ENCODE data around the gene FAM184A. TPM values are rescaled to one million over a fixed set of nuclear protein-coding genes. Genes with fewer than 3 reads are reported as not detected.
"Not testable (repeated sequence)": the region's sequence is repeated elsewhere in the genome, so short reads cannot be mapped to it uniquely, and the experiment has no call there.

FAM184A gene
- total RNA-seq, 1 experiment from 2014 or later: 8.7 TPM

DNA sequence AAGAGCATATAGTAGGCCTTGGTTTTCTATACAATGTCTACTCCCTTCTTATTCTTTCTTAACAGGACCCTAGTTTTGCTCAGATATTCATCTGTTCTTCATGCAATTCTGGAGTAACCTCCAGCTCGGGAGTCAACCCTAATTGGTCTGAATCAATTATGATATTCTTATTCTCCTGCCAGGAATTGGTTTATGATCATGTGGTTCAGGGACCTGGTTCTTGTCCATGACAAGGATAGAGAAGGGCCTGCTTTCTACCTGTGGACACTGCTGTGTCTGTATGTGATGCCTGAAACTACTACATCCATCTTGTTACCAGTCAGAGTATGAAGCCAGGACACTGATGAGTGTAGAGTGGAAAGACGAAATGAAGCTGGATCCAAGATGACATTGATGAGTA, 24.4 kb upstream of the FAM184A start:
- TF ChIP-seq, protein P1, sequence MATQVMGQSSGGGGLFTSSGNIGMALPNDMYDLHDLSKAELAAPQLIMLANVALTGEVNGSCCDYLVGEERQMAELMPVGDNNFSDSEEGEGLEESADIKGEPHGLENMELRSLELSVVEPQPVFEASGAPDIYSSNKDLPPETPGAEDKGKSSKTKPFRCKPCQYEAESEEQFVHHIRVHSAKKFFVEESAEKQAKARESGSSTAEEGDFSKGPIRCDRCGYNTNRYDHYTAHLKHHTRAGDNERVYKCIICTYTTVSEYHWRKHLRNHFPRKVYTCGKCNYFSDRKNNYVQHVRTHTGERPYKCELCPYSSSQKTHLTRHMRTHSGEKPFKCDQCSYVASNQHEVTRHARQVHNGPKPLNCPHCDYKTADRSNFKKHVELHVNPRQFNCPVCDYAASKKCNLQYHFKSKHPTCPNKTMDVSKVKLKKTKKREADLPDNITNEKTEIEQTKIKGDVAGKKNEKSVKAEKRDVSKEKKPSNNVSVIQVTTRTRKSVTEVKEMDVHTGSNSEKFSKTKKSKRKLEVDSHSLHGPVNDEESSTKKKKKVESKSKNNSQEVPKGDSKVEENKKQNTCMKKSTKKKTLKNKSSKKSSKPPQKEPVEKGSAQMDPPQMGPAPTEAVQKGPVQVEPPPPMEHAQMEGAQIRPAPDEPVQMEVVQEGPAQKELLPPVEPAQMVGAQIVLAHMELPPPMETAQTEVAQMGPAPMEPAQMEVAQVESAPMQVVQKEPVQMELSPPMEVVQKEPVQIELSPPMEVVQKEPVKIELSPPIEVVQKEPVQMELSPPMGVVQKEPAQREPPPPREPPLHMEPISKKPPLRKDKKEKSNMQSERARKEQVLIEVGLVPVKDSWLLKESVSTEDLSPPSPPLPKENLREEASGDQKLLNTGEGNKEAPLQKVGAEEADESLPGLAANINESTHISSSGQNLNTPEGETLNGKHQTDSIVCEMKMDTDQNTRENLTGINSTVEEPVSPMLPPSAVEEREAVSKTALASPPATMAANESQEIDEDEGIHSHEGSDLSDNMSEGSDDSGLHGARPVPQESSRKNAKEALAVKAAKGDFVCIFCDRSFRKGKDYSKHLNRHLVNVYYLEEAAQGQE (IDR thresholded peaks at IDR 0.05; ENCODE audit: insufficient read depth in 1 of 2, low read depth in 2 of 2, low read length in 1 of 2): no peak
- TF ChIP-seq POLR2AphosphoS5 (IDR thresholded peaks at IDR 0.05; ENCODE audit: low read depth, low read length) (no peak), SIN3A (IDR thresholded peaks at IDR 0.05; ENCODE audit: borderline replicate concordance, insufficient read depth, low read depth, low read length) (no peak), TCF7L2 (IDR thresholded peaks at IDR 0.05; ENCODE audit: low read depth, low read length) (no peak)
- TF ChIP-seq, protein P2, sequence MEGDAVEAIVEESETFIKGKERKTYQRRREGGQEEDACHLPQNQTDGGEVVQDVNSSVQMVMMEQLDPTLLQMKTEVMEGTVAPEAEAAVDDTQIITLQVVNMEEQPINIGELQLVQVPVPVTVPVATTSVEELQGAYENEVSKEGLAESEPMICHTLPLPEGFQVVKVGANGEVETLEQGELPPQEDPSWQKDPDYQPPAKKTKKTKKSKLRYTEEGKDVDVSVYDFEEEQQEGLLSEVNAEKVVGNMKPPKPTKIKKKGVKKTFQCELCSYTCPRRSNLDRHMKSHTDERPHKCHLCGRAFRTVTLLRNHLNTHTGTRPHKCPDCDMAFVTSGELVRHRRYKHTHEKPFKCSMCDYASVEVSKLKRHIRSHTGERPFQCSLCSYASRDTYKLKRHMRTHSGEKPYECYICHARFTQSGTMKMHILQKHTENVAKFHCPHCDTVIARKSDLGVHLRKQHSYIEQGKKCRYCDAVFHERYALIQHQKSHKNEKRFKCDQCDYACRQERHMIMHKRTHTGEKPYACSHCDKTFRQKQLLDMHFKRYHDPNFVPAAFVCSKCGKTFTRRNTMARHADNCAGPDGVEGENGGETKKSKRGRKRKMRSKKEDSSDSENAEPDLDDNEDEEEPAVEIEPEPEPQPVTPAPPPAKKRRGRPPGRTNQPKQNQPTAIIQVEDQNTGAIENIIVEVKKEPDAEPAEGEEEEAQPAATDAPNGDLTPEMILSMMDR (IDR thresholded peaks at IDR 0.05): no peak
- POLR2A ChIA-PET: interaction anchor here (0.7 kb wide), 1 partner anchor 314 kb away, joined by 13 read pairs; no protein-coding TSS in a partner anchor
- CTCF ChIA-PET: no interaction called here

DNA sequence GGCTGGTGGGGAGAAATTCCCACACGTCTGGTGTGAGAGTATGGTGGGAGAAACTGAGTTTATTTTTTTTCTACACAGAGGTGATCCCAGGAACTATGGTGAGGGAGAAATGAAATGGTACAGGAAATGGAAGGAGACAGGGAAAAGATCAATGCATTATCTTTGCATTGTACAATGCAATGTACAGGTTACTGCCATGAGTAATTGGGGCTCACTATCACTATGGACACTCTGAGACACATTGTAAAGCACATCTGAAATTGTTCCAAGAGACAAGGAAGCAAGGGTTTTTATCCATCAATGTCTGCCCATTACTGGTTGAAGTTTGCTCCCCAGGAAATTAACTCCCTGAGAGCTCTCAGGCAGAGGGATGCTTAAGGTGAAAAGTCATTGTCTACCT, 21.7 kb upstream of the FAM184A start:
- Histone ChIP-seq H3K36me3 (ENCODE audit: control insufficient read depth, insufficient read depth, low read length) (no peaks in the 10 kb centered on the region), H3K4me3 (ENCODE audit: low read depth in 2 of 2, low read length in 2 of 2) (no peak overlapping the region), H3K27me3 (ENCODE audit: control insufficient read depth, insufficient read depth, low read length) (no peaks in the 10 kb centered on the region), H3K27ac (ENCODE audit: low read length) (no peak overlapping the region), H3K9me3 (ENCODE audit: control insufficient read depth, insufficient read depth, low read depth, low read length) (no peaks in the 10 kb centered on the region), H3K4me1 (ENCODE audit: control insufficient read depth, insufficient read depth, low read length) (no peaks in the 10 kb centered on the region)
- POLR2A ChIA-PET: no interaction called here
- TF ChIP-seq, protein P1 (IDR thresholded peaks at IDR 0.05; ENCODE audit: insufficient read depth in 1 of 2, low read depth in 2 of 2, low read length in 1 of 2): no peak
- no peak for TF ChIP-seq TCF7L2 (IDR thresholded peaks at IDR 0.05; ENCODE audit: low read depth, low read length)
- TF ChIP-seq, protein P2 (IDR thresholded peaks at IDR 0.05): no peak
- no peak for TF ChIP-seq SIN3A (IDR thresholded peaks at IDR 0.05; ENCODE audit: borderline replicate concordance, insufficient read depth, low read depth, low read length)
- TF ChIP-seq POLR2AphosphoS5 (IDR thresholded peaks at IDR 0.05; ENCODE audit: low read depth, low read length): no peak
- intact Hi-C loops (cut with micrococcal nuclease; ENCODE audit: unreplicated experiment): no loop called here
- no peak for DNase-seq (ENCODE audit: low read depth, low spot score)
- no TSS peak for BruUV-seq (replicated peaks)
- no peak for ATAC-seq
- CTCF ChIA-PET: no interaction called here
- in situ Hi-C loops (cut with HindIII; ENCODE audit: low pct_unique_long_range_greater_than_20kb, low sequenced_read_pairs): no loop called here

More for the DNA sequence above, 24.4 kb upstream of the FAM184A start:
- DNase-seq (ENCODE audit: low read depth, low spot score) (no peak), ATAC-seq (no peak)
- H3K4me1 ChIP-seq (ENCODE audit: control insufficient read depth, insufficient read depth, low read length): no peaks in the 10 kb centered on the region
- H3K4me3 ChIP-seq (ENCODE audit: low read depth in 2 of 2, low read length in 2 of 2): no peak overlapping the region
- no peaks in the 10 kb centered on the region for H3K9me3 ChIP-seq (ENCODE audit: control insufficient read depth, insufficient read depth, low read depth, low read length)
- intact Hi-C loops (cut with micrococcal nuclease; ENCODE audit: unreplicated experiment) (no loop called here), in situ Hi-C loops (cut with HindIII; ENCODE audit: low pct_unique_long_range_greater_than_20kb, low sequenced_read_pairs) (no loop called here)
- BruUV-seq (replicated peaks): no TSS peak
- H3K36me3 ChIP-seq (ENCODE audit: control insufficient read depth, insufficient read depth, low read length): no peaks in the 10 kb centered on the region
- no peaks in the 10 kb centered on the region for H3K27me3 ChIP-seq (ENCODE audit: control insufficient read depth, insufficient read depth, low read length)
- H3K27ac ChIP-seq (ENCODE audit: low read length): no peak overlapping the region

DNA sequence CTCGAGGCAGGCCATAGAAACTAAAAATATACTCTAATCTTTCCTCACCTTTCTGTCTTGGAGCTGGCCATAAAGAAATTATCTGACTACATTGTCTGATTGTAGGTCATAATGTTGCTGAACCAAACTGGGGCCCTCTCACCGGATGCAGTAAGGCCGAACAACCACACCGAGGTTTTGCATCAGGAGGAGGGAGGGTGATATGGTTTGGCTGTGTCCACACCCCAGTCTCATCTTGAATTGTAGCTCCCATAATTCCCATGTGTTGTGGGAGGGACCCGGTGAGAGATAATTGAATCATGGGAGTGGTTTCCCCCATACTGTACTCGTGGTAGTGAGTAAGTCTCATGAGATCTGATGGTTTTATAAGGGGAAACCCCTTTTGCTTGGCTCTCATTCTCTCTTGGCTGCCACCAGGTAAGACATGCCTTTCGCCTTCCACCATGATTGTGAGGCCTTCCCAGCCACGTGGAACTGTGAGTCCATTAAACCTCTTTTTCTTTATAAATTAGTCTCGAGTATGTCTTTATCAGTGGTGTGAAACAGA, 19.4 kb upstream of the FAM184A start:
- ATAC-seq; intact Hi-C loops (cut with micrococcal nuclease; ENCODE audit: unreplicated experiment); H3K36me3 ChIP-seq (ENCODE audit: control insufficient read depth, insufficient read depth, low read length); H3K27me3 ChIP-seq (ENCODE audit: control insufficient read depth, insufficient read depth, low read length); H3K4me3 ChIP-seq (ENCODE audit: low read depth in 2 of 2, low read length in 2 of 2); in situ Hi-C loops (cut with HindIII; ENCODE audit: low pct_unique_long_range_greater_than_20kb, low sequenced_read_pairs); CTCF ChIA-PET; POLR2A ChIA-PET; H3K9me3 ChIP-seq (ENCODE audit: control insufficient read depth, insufficient read depth, low read depth, low read length); H3K27ac ChIP-seq (ENCODE audit: low read length); BruUV-seq (replicated peaks); H3K4me1 ChIP-seq (ENCODE audit: control insufficient read depth, insufficient read depth, low read length); DNase-seq (ENCODE audit: low read depth, low spot score): not testable (repeated sequence)
